ENCODE results near the gene GRM8.

Gene GRM8

GRCh38 chr7:127231415-127231814 lies 21.3 kb downstream of the GRM8 start:
- DNase-seq (ENCODE audit: low read depth, low spot score) = no peak

- no peak for DNase-seq (ENCODE audit: low read depth, low spot score)
Observed at GRCh38 chr7:127230192-127230925, 22.4 kb downstream of the GRM8 start.

- no peak for DNase-seq (ENCODE audit: low read depth, low spot score)
Observed at GRCh38 chr7:127226685-127227374, 25.9 kb downstream of the GRM8 start.

- no peak for DNase-seq (ENCODE audit: low read depth, low spot score)
Observed at GRCh38 chr7:127221731-127222130, 31.0 kb downstream of the GRM8 start.

GRCh38 chr7:127214956-127215718 lies 37.6 kb downstream of the GRM8 start:
- DNase-seq (ENCODE audit: low read depth, low spot score) = peak; percentile 2

- no peak for DNase-seq (ENCODE audit: low read depth, low spot score)
Observed at GRCh38 chr7:127209886-127210285, 42.9 kb downstream of the GRM8 start.

GRCh38 chr7:127208860-127209259 lies 43.9 kb downstream of the GRM8 start:
- no peak for DNase-seq (ENCODE audit: low read depth, low spot score)

- DNase-seq (ENCODE audit: low read depth, low spot score) = no peak
Observed at GRCh38 chr7:127208351-127208750, 44.4 kb downstream of the GRM8 start.

GRCh38 chr7:127207806-127208205 lies 44.9 kb downstream of the GRM8 start:
- DNase-seq (ENCODE audit: low read depth, low spot score) = no peak

- DNase-seq (ENCODE audit: low read depth, low spot score) = no peak
Observed at GRCh38 chr7:127207230-127207629, 45.5 kb downstream of the GRM8 start.

GRCh38 chr7:127194571-127194970 lies 58.2 kb downstream of the GRM8 start:
- DNase-seq (ENCODE audit: low read depth, low spot score) = no peak

GRCh38 chr7:127189886-127190285 lies 62.9 kb downstream of the GRM8 start:
- no peak for DNase-seq (ENCODE audit: low read depth, low spot score)

GRCh38 chr7:127189074-127189473 lies 63.7 kb downstream of the GRM8 start:
- DNase-seq (ENCODE audit: low read depth, low spot score) = no peak

- no peak for DNase-seq (ENCODE audit: low read depth, low spot score)
Observed at GRCh38 chr7:127187740-127188139, 65.0 kb downstream of the GRM8 start.

GRCh38 chr7:127186686-127187085 lies 66.1 kb downstream of the GRM8 start:
- no peak for DNase-seq (ENCODE audit: low read depth, low spot score)

GRCh38 chr7:127177156-127177555 lies 75.6 kb downstream of the GRM8 start:
- no peak for DNase-seq (ENCODE audit: low read depth, low spot score)

- DNase-seq (ENCODE audit: low read depth, low spot score) = no peak
Observed at GRCh38 chr7:127162366-127162765, 90.4 kb downstream of the GRM8 start.

GRCh38 chr7:127158659-127159058 lies 94.1 kb downstream of the GRM8 start:
- no peak for DNase-seq (ENCODE audit: low read depth, low spot score)

- no peak for DNase-seq (ENCODE audit: low read depth, low spot score)
Observed at GRCh38 chr7:127154958-127155357, 97.8 kb downstream of the GRM8 start.

GRCh38 chr7:127154101-127154500 lies 98.6 kb downstream of the GRM8 start:
- no peak for DNase-seq (ENCODE audit: low read depth, low spot score)

GRCh38 chr7:127153315-127153714 lies 99.4 kb downstream of the GRM8 start:
- no peak for DNase-seq (ENCODE audit: low read depth, low spot score)

GRCh38 chr7:127152423-127152822 lies 100.3 kb downstream of the GRM8 start:
- DNase-seq (ENCODE audit: low read depth, low spot score) = no peak

GRCh38 chr7:127151379-127151778 lies 101.4 kb downstream of the GRM8 start:
- no peak for DNase-seq (ENCODE audit: low read depth, low spot score)

All from astrocyte of the hippocampus (primary cell).